Spinal cord (tissue), 10 donors: ENCODE data around the gene SLC35E1. TPM values are rescaled to one million over a fixed set of nuclear protein-coding genes. Genes with fewer than 3 reads are reported as not detected.
"Not testable (repeated sequence)": the region's sequence is repeated elsewhere in the genome, so short reads cannot be mapped to it uniquely, and the experiment has no call there.

ENCODE experiments used
- DNase-seq, 6 donors: peaks; one replicate each; pipeline versions ENCODE4 v3.0.0 to v3.0.0-alpha.2; 2013 to 2015; ENCODE audit warnings: low spot score in 6 of 6, low read depth in 4 of 6
- H3K27ac ChIP-seq: one replicate; pipeline ENCODE4 v1.5.1; 2013; ENCODE audit warnings: low read depth, low read length, control low read depth
- H3K27me3 ChIP-seq: one replicate; pipeline ENCODE4 v1.6.1; 2013; ENCODE audit warnings: low read length; ENCODE audit not compliant: control insufficient read depth, insufficient read depth
- H3K36me3 ChIP-seq: one replicate; pipeline ENCODE4 v1.6.1; 2013; ENCODE audit warnings: low read length; ENCODE audit not compliant: control insufficient read depth, insufficient read depth
- H3K4me1 ChIP-seq: one replicate; pipeline ENCODE4 v1.6.1; 2013; ENCODE audit warnings: low read length; ENCODE audit not compliant: control insufficient read depth, insufficient read depth
- H3K4me3 ChIP-seq: one replicate; pipeline ENCODE4 v1.5.1; 2013; ENCODE audit warnings: low read depth, low read length, control low read depth
- H3K9me3 ChIP-seq: one replicate; pipeline ENCODE4 v1.6.1; 2013; ENCODE audit warnings: low read length; ENCODE audit not compliant: control insufficient read depth, insufficient read depth
- WGBS: methylation state at CpG from one replicate; pipeline ENCODE4 v1.1.5; 2013; ENCODE audit warnings: missing lambda C conversion rate; ENCODE audit not compliant: insufficient coverage; 5-methylcytosine and 5-hydroxymethylcytosine counted together
- polyA plus RNA-seq, 2 donors: library from polyadenylated mRNA; unstranded; fragments of 120-200 nt; gene quantifications; one replicate each; pipeline ENCODE4 v1.2.1, GENCODE V29; 2013; ENCODE audit not compliant: insufficient read length in 2 of 2
- total RNA-seq, 2 donors: library from RNA; depleted of rRNA in 1 of 2; stranded (reverse); fragments of 120-200 nt in 1 of 2; fragments of >200 nt in 1 of 2; gene quantifications; one replicate each; pipeline versions ENCODE4 v1.2.3 to v1.2.4, GENCODE V29; 2013 to 2014
- donor health status: healthy.

The SLC35E1 gene
- total and polyA plus RNA-seq, 4 donors, result 24.1 to 61.4 (median 34.1) TPM

- Histone ChIP-seq H3K4me1 (no peaks in the 10 kb centered on the region), H3K4me3 (no peak overlapping the region), H3K27me3 (no peaks in the 10 kb centered on the region), H3K36me3 (peaks cover 98% of the 10 kb centered on the region), H3K9me3 (no peaks in the 10 kb centered on the region), H3K27ac (no peak overlapping the region)
- 89% methylated on average over 13 of the region's 24 CpGs for WGBS
- DNase-seq, result no peak
Measured at GRCh38 chr19:16519230-16519687, 53.0 kb downstream of the SLC35E1 start.

GRCh38 chr19:16518483-16519229 lies 53.6 kb downstream of the SLC35E1 start:
- WGBS, result 89% methylated on average over 33 of the region's 33 CpGs
- Histone ChIP-seq H3K4me1 (no peaks in the 10 kb centered on the region), H3K27me3 (no peaks in the 10 kb centered on the region), H3K27ac (no peak overlapping the region), H3K36me3 (peaks cover 98% of the 10 kb centered on the region), H3K4me3 (no peak overlapping the region), H3K9me3 (no peaks in the 10 kb centered on the region)
- DNase-seq, result no peak

- 89% methylated on average over 10 of the region's 14 CpGs for WGBS
- Histone ChIP-seq H3K27me3 (no peaks in the 10 kb centered on the region), H3K9me3 (no peaks in the 10 kb centered on the region), H3K27ac (no peak overlapping the region), H3K4me1 (no peaks in the 10 kb centered on the region), H3K36me3 (peaks cover 98% of the 10 kb centered on the region), H3K4me3 (no peak overlapping the region)
- DNase-seq, result no peak
Measured at GRCh38 chr19:16518061-16518460, 54.2 kb downstream of the SLC35E1 start.

GRCh38 chr19:16516923-16517610 lies 55.1 kb downstream of the SLC35E1 start:
- DNase-seq, result no peak
- Histone ChIP-seq H3K9me3 (no peaks in the 10 kb centered on the region), H3K27ac (no peak overlapping the region), H3K4me1 (no peaks in the 10 kb centered on the region), H3K27me3 (no peaks in the 10 kb centered on the region), H3K36me3 (peaks cover 99% of the 10 kb centered on the region), H3K4me3 (no peak overlapping the region)
- 93% methylated on average over 10 of the region's 14 CpGs for WGBS

- no peaks in the 10 kb centered on the region for H3K27me3 ChIP-seq
- no peaks in the 10 kb centered on the region for H3K9me3 ChIP-seq
- 89% methylated on average over 14 of the region's 15 CpGs for WGBS
- H3K4me3 ChIP-seq, result no peak overlapping the region
- H3K4me1 ChIP-seq, result no peaks in the 10 kb centered on the region
- H3K36me3 ChIP-seq, result peaks cover 99% of the 10 kb centered on the region
- H3K27ac ChIP-seq, result no peak overlapping the region
- no peak for DNase-seq
Measured at GRCh38 chr19:16516381-16516780, 55.8 kb downstream of the SLC35E1 start.

- 91% methylated on average over 20 of the region's 24 CpGs for WGBS
- DNase-seq, result no peak
- H3K4me1 ChIP-seq, result peaks cover 11% of the 10 kb centered on the region
- H3K27ac ChIP-seq, result no peak overlapping the region
- no peaks in the 10 kb centered on the region for H3K27me3 ChIP-seq
- H3K4me3 ChIP-seq, result no peak overlapping the region
- H3K9me3 ChIP-seq, result no peaks in the 10 kb centered on the region
- peaks cover 96% of the 10 kb centered on the region for H3K36me3 ChIP-seq
Measured at GRCh38 chr19:16514383-16515019, 57.7 kb downstream of the SLC35E1 start.

- peaks cover 88% of the 10 kb centered on the region for H3K36me3 ChIP-seq
- not testable (repeated sequence) for H3K27ac ChIP-seq
Measured at GRCh38 chr19:16512611-16513010, 59.6 kb downstream of the SLC35E1 start.

GRCh38 chr19:16509141-16510061 lies 62.8 kb downstream of the SLC35E1 start:
- peaks cover 65% of the 10 kb centered on the region for H3K36me3 ChIP-seq
- H3K4me3 ChIP-seq, result no peak overlapping the region
- H3K9me3 ChIP-seq, result no peaks in the 10 kb centered on the region
- no peaks in the 10 kb centered on the region for H3K27me3 ChIP-seq
- WGBS, result 56% methylated on average over 26 of the region's 28 CpGs
- DNase-seq, result peak; percentile 70 to 96 (median 82)
- H3K27ac ChIP-seq, result peak overlapping the region; percentile 84
- peaks cover 20% of the 10 kb centered on the region for H3K4me1 ChIP-seq

More at GRCh38 chr19:16512611-16513010, 59.6 kb downstream of the SLC35E1 start:
- 95% methylated on average over 8 of the region's 10 CpGs for WGBS
- H3K9me3 ChIP-seq, H3K27me3 ChIP-seq, DNase-seq, H3K4me3 ChIP-seq: not testable (repeated sequence)
- H3K4me1 ChIP-seq, result peaks cover 20% of the 10 kb centered on the region

- no peaks in the 10 kb centered on the region for H3K9me3 ChIP-seq
- H3K4me3 ChIP-seq, result no peak overlapping the region
- H3K4me1 ChIP-seq, result peaks cover 20% of the 10 kb centered on the region
- DNase-seq, result no peak
- no peaks in the 10 kb centered on the region for H3K27me3 ChIP-seq
- WGBS, result 100% methylated on average over 2 of the region's 5 CpGs
- peaks cover 65% of the 10 kb centered on the region for H3K36me3 ChIP-seq
- H3K27ac ChIP-seq, result no peak overlapping the region
Measured at GRCh38 chr19:16508546-16508945, 63.7 kb downstream of the SLC35E1 start.
